OCI-LY1 (cell line): ENCODE measurements around the gene IFITM5.
A peak's percentile ranks its signal among the peaks of the same experiment; 100 is the strongest.

Experiments
- H2AFZ ChIP-seq: fragments of 200-600 bp; sonication (generic), shearing (Covaris generic); 2 replicates; pipeline ENCODE4 v1.6.0; 2014; ENCODE audit warnings: antibody characterized with exemption, mild to moderate bottlenecking, low read length
- H3F3A ChIP-seq: fragments of 200-600 bp; sonication (generic), shearing (Covaris generic); 2 replicates; pipeline ENCODE4 v1.6.0; 2014; ENCODE audit warnings: mild to moderate bottlenecking, antibody characterized with exemption, low read length, moderate library complexity; ENCODE audit not compliant: insufficient read depth
- H3K27ac ChIP-seq: fragments of 200-600 bp; sonication (generic); 2 replicates; pipeline ENCODE4 v1.5.1; 2014; ENCODE audit warnings: low read length, mixed run types, mild to moderate bottlenecking, low read depth; ENCODE audit not compliant: poor library complexity, severe bottlenecking
- H3K27me3 ChIP-seq: fragments of 200-600 bp; sonication (generic); 2 replicates; pipeline ENCODE4 v1.6.0; 2014; ENCODE audit warnings: antibody characterized with exemption, mild to moderate bottlenecking, low read length, moderate library complexity; ENCODE audit not compliant: insufficient read depth
- H3K36me3 ChIP-seq: fragments of 200-600 bp; sonication (generic); 2 replicates; pipeline ENCODE4 v1.6.1; 2014; ENCODE audit warnings: mild to moderate bottlenecking, antibody characterized with exemption, low read length, moderate library complexity, mixed read lengths; ENCODE audit not compliant: insufficient read depth
- H3K4me1 ChIP-seq: fragments of 200-600 bp; sonication (generic); 2 replicates; pipeline ENCODE4 v1.5.1; 2014; ENCODE audit warnings: mild to moderate bottlenecking, low read length, moderate library complexity; ENCODE audit not compliant: insufficient read depth, severe bottlenecking
- H3K4me2 ChIP-seq: fragments of 200-600 bp; sonication (generic), shearing (Covaris generic); 2 replicates; pipeline ENCODE4 v1.6.1; 2014; ENCODE audit warnings: low read length
- H3K4me3 ChIP-seq: fragments of 200-600 bp; sonication (generic); 2 replicates; pipeline ENCODE4 v1.5.1; 2014; ENCODE audit warnings: low read length, low read depth, mild to moderate bottlenecking, mixed read lengths; ENCODE audit not compliant: poor library complexity, severe bottlenecking
- H3K79me2 ChIP-seq: fragments of 200-600 bp; shearing (Covaris generic); 2 replicates; pipeline ENCODE4 v1.6.1; 2016; ENCODE audit warnings: mixed run types, low read length, mixed read lengths; ENCODE audit not compliant: insufficient read depth
- H3K9ac ChIP-seq: fragments of 200-600 bp; sonication (generic), shearing (Covaris generic); 2 replicates; pipeline ENCODE4 v1.6.1; 2014; ENCODE audit warnings: mild to moderate bottlenecking, low read length, mixed read lengths
- H3K9me2 ChIP-seq: fragments of 200-600 bp; sonication (generic), shearing (Covaris generic); 2 replicates; pipeline ENCODE4 v1.6.1; 2014; ENCODE audit warnings: low read depth, mild to moderate bottlenecking, low read length, mixed read lengths
- H3K9me3 ChIP-seq: fragments of 200-600 bp; shearing (Covaris generic); 2 replicates; pipeline ENCODE4 v1.6.1; 2014; ENCODE audit warnings: low read length, mixed read lengths
- H4K20me1 ChIP-seq: fragments of 200-600 bp; sonication (generic), shearing (Covaris generic); 2 replicates; pipeline ENCODE4 v1.6.0; 2016; ENCODE audit warnings: mild to moderate bottlenecking, low read length; ENCODE audit not compliant: insufficient read depth
- EZH2 ChIP-seq: fragments of 200-600 bp; sonication (generic), shearing (Covaris generic); IDR thresholded peaks from 2 replicates; pipeline ENCODE4 v1.8.0; 2017; ENCODE audit warnings: borderline replicate concordance, mixed run types, mild to moderate bottlenecking, antibody characterized with exemption, low read length, moderate library complexity, mixed read lengths
- TF ChIP-seq, protein P1 (sequence below): fragments of 200-600 bp; sonication (generic), shearing (Covaris generic); IDR thresholded peaks from 2 replicates; pipeline ENCODE4 v1.5.1; 2017; ENCODE audit warnings: mild to moderate bottlenecking, antibody characterized with exemption, low read length, moderate library complexity, mixed read lengths

Gene IFITM5

DNA sequence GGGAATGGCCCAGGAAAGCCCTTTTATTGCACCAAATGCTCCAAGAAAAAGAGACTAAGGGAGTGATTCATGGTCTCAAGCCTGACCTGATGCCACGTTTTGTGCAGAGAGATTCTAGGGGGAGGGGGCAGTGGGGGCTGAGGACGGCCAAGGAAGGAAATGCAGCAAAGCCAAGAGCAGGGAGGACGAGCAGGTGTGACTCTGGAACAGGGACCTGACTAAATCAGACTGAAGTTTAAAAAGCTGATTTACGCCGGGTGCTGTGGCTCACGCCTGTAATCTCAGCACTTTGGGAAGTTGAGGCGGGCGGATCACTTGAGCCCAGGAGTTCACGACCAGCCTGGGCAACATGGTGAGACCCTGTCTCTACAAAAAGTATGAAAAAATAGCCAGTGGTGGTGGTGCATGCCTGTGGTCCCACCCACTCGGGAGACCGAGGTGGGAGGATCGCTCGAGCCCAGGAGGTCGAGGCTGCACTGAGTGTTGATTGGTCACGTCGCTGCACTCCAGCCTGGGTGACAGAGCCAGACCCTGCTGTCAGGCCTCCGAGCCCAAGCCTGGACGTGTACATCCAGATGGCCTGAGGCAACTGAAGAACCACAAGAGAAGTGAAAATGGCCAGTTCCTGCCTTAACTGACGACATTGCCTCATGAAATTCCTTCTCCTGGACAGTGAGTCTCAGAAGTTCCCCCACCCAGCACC is 32.2 kb upstream of the IFITM5 start:
- no peaks in the 10 kb centered on the region for H3F3A ChIP-seq
- no peaks in the 10 kb centered on the region for H4K20me1 ChIP-seq
- peak overlapping the region; percentile 68 for H3K27ac ChIP-seq
- no peaks in the 10 kb centered on the region for H3K9me2 ChIP-seq
- no peaks in the 10 kb centered on the region for H3K79me2 ChIP-seq
- peak overlapping the region; percentile 44 for H3K4me2 ChIP-seq
- TF ChIP-seq, protein P1, sequence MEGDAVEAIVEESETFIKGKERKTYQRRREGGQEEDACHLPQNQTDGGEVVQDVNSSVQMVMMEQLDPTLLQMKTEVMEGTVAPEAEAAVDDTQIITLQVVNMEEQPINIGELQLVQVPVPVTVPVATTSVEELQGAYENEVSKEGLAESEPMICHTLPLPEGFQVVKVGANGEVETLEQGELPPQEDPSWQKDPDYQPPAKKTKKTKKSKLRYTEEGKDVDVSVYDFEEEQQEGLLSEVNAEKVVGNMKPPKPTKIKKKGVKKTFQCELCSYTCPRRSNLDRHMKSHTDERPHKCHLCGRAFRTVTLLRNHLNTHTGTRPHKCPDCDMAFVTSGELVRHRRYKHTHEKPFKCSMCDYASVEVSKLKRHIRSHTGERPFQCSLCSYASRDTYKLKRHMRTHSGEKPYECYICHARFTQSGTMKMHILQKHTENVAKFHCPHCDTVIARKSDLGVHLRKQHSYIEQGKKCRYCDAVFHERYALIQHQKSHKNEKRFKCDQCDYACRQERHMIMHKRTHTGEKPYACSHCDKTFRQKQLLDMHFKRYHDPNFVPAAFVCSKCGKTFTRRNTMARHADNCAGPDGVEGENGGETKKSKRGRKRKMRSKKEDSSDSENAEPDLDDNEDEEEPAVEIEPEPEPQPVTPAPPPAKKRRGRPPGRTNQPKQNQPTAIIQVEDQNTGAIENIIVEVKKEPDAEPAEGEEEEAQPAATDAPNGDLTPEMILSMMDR: no peak
- TF ChIP-seq EZH2: no peak
- H3K27me3 ChIP-seq: peaks cover 3% of the 10 kb centered on the region; the same call in 1 of the 2 replicates
- 0 out of 2 replicates have a peak overlapping the region, but pooled peaks have one; percentile 16 for H3K9ac ChIP-seq
- H3K9me3 ChIP-seq: peaks cover 8% of the 10 kb centered on the region; the same call in 1 of the 2 replicates
- H3K36me3 ChIP-seq: peaks cover 5% of the 10 kb centered on the region; the same call in 1 of the 2 replicates
- H3K4me3 ChIP-seq: peak overlapping the region; percentile 20
- H2AFZ ChIP-seq: no peak overlapping the region
- H3K4me1 ChIP-seq: peaks cover 47% of the 10 kb centered on the region

DNA sequence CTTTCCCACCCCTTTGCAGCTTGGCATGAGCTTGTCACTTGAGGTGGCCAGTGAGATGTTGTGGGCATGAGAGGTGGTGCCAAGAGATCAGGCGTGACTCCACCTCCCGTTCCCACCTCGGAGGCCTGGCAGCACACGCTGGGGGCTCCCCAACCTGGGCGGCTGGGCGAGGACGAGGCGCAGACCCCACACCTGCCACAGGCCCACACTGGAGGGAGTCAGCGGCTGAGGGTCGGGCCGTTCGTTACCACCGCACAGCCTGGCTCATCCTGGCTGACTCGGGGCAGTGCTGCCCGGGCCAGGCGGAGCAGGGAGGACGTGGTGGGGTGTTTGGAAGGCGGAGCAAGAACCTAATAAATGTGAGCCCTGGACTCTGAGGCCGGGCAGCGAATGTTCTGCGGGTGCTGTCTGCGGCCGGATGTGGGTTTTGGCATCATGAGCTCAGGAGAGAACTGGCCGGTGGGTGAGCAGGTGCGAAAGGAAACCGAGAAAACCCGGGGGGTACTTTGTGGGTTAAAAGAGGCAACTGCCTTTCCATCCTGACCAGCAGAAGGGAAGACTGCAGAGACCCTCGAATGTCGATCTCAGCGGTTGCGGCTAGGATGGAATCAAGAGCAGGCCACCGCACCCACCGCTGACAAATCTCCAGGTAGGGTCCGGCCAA is 31.5 kb upstream of the IFITM5 start:
- peak overlapping the region; percentile 20 for H3K4me3 ChIP-seq
- H3K27me3 ChIP-seq: peaks cover 3% of the 10 kb centered on the region; the same call in 1 of the 2 replicates
- no peak overlapping the region for H2AFZ ChIP-seq
- peak overlapping the region; percentile 44 for H3K4me2 ChIP-seq
- peak overlapping the region; percentile 68 for H3K27ac ChIP-seq
- no peaks in the 10 kb centered on the region for H4K20me1 ChIP-seq
- peaks cover 5% of the 10 kb centered on the region; the same call in 1 of the 2 replicates for H3K36me3 ChIP-seq
- H3K79me2 ChIP-seq: no peaks in the 10 kb centered on the region
- no peak for TF ChIP-seq EZH2
- TF ChIP-seq, protein P1: no peak
- H3K9me2 ChIP-seq: no peaks in the 10 kb centered on the region
- H3K9me3 ChIP-seq: peaks cover 8% of the 10 kb centered on the region; the same call in 1 of the 2 replicates
- no peaks in the 10 kb centered on the region for H3F3A ChIP-seq
- peak overlapping the region; percentile 16; the same call in 1 of the 2 replicates for H3K9ac ChIP-seq
- H3K4me1 ChIP-seq: peaks cover 43% of the 10 kb centered on the region

DNA sequence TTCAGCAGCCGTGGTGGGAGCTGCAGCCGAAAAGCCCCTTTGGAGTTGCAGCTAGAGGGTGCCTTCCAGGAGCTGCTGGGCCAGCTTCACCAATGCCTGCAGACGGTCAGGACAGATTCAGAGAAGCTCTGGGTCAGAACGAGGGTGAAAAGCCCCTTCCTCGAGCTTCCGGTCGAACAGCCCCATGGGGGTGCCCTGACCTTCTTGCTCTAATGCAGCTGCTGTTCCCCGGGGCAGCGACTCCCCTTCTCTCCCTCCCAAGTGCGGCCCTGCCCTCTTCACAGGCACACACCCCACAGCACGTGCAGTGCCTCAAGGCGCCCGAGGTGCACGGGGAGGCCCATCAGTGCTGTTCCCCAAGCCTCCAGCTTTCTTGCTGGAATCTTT is 31.0 kb upstream of the IFITM5 start:
- peaks cover 3% of the 10 kb centered on the region; the same call in 1 of the 2 replicates for H3K27me3 ChIP-seq
- peak overlapping the region; percentile 20 for H3K4me3 ChIP-seq
- peaks cover 5% of the 10 kb centered on the region; the same call in 1 of the 2 replicates for H3K36me3 ChIP-seq
- H3K4me2 ChIP-seq: peak overlapping the region; percentile 44; the same call in 1 of the 2 replicates
- H3K9ac ChIP-seq: no peak overlapping the region; the same call in 1 of the 2 replicates
- no peak overlapping the region for H2AFZ ChIP-seq
- peak overlapping the region; percentile 68 for H3K27ac ChIP-seq
- no peaks in the 10 kb centered on the region for H4K20me1 ChIP-seq
- peaks cover 8% of the 10 kb centered on the region; the same call in 1 of the 2 replicates for H3K9me3 ChIP-seq
- peaks cover 43% of the 10 kb centered on the region for H3K4me1 ChIP-seq
- H3K9me2 ChIP-seq: no peaks in the 10 kb centered on the region
- TF ChIP-seq EZH2: no peak
- TF ChIP-seq, protein P1: no peak
- H3K79me2 ChIP-seq: no peaks in the 10 kb centered on the region
- no peaks in the 10 kb centered on the region for H3F3A ChIP-seq
